GM12874 (cell line): ENCODE data around the gene C1QTNF6.
A peak's percentile ranks its signal among the peaks of the same experiment; 100 is the strongest.

Experiments used
- TF ChIP-seq, protein P1 (sequence below): IDR thresholded peaks from 2 replicates; pipeline ENCODE4 v1.5.1; 2011; ENCODE audit warnings: low read depth, mild to moderate bottlenecking, control low read depth, low read length, moderate library complexity; ENCODE audit not compliant: insufficient read depth

Gene C1QTNF6

DNA sequence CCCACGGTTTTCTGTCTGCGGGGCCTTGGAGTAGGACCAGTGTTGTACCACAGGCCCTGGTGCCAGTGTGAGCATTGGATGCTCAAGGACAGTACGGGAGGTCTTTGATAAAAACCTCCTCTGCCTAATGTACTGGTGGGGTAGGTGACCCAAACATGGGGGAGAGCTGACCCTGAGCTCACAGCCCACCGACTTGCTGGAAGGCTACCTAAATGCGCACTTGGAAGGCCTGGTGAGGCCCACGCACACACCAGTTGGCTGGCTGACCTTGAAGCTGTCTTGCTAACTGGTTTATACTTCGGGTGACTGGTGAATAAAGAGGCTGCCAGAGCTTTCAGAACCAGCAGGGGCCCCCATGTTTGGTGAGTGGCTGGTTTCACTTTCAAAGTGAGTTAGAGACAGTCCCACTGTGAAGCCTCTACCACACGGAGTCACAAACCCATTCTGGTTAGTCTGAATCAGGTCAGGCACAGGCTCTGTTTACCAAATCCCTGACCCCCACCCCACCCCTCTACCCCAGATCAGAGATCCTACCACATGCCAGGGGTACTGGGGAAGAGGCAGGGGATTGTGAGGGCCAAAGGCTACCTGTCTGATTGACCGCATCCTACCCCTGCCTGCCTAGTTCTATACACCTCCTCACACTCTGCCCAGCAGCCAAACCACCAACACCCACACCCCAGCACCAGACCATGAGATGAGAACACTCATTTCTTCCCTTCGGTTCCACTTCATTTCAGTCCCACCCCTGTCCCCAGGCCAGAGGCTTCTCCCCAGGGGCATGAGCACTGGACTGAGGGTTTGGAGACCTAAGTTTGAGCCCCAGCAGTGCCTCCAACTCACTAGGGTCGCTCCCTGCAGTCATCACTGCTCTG, 25.6 kb downstream of the C1QTNF6 start:
- TF ChIP-seq, protein P1, sequence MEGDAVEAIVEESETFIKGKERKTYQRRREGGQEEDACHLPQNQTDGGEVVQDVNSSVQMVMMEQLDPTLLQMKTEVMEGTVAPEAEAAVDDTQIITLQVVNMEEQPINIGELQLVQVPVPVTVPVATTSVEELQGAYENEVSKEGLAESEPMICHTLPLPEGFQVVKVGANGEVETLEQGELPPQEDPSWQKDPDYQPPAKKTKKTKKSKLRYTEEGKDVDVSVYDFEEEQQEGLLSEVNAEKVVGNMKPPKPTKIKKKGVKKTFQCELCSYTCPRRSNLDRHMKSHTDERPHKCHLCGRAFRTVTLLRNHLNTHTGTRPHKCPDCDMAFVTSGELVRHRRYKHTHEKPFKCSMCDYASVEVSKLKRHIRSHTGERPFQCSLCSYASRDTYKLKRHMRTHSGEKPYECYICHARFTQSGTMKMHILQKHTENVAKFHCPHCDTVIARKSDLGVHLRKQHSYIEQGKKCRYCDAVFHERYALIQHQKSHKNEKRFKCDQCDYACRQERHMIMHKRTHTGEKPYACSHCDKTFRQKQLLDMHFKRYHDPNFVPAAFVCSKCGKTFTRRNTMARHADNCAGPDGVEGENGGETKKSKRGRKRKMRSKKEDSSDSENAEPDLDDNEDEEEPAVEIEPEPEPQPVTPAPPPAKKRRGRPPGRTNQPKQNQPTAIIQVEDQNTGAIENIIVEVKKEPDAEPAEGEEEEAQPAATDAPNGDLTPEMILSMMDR = peak; percentile 33; the same call in 1 of the 2 replicates

DNA sequence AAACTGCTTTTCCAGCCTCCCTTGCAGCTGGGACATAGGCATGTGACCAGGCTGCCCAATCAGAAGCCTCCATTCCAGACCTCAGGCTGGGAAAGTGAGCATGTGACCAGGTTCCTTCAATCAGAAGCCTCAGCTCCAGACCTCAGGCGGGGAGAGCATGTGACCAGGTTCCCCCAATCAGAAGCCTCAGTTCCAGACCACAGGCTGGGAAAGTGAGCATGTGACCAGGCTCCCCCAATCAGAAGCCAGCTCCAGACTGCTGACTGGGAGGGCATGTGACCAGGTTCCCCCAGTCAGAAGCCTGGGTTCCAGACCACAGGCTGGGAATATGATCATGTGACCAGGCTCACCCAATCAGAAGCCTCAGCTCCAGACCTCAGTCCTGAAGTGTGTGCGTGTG, 26.6 kb downstream of the C1QTNF6 start:
- TF ChIP-seq, protein P1 = no peak

DNA sequence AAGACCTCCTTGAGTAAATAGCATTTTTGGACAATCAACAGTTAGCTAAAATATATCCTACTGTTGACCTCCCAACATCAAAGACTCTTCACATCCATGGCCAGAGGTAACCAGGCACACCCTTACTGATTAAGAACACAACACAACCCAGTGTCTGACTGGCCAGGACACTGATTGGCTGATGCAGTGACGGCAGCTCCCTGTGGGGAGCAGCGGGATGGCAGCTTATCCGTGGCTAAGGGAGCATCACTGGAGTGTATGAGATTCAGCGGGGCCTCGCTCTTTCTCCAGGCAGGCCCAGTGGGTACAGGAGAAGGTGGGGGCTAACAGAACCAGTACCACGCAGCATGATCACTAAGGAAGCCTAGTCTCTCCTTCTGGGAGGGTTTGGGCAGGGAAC, 28.0 kb downstream of the C1QTNF6 start:
- TF ChIP-seq, protein P1 = no peak

DNA sequence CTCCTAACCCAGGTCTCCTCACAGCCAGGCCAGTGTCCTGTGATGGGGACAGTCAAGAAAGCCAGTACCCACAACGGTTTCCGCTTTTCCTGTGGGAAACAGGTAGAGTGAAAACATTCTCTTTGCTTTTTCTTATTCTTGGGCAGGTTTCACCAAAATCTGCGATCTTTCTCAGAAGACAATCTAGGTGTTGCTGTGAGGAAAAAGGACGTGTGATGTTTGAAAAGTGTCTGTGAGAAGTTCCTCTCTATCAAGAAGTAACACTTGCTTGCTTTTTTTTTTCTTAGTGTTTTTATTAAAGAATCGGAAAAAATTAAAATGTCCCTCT, 29.1 kb downstream of the C1QTNF6 start:
- TF ChIP-seq, protein P1 = no peak

DNA sequence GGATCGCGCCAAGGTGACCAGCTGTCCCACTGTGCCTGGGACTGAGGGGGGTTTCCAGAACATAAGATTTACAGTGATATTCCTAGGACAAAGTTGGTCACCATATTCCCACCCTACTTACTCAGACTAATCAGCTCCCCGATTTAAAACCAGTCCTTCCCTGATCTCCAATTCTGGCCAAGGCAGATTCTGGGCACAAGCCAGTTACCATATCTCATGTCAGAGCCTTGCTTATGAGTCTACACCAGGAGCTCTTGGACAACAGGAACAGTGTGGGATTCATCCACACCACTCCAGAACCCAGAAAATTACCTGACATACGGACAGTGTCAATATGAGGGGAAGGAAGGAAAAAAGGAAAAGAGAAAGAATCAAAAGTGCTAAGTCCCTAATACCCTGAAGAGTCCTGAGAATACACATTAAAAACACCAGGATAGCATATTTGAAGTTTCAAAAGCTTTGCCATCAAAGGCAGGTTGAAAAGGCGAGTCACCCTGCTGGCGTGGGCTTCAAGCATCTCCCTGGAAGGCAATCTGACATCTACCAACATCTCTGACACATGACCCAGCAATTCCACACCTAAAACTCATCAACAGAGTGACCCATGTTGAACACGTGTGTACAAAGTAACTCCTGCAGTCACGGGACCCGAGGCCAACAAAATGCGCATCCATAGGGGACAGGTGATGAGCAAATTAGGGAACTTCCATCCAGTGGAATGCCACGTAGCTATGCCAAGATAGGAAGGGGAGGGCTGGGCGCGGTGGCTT, 30.3 kb downstream of the C1QTNF6 start:
- TF ChIP-seq, protein P1 = no peak

DNA sequence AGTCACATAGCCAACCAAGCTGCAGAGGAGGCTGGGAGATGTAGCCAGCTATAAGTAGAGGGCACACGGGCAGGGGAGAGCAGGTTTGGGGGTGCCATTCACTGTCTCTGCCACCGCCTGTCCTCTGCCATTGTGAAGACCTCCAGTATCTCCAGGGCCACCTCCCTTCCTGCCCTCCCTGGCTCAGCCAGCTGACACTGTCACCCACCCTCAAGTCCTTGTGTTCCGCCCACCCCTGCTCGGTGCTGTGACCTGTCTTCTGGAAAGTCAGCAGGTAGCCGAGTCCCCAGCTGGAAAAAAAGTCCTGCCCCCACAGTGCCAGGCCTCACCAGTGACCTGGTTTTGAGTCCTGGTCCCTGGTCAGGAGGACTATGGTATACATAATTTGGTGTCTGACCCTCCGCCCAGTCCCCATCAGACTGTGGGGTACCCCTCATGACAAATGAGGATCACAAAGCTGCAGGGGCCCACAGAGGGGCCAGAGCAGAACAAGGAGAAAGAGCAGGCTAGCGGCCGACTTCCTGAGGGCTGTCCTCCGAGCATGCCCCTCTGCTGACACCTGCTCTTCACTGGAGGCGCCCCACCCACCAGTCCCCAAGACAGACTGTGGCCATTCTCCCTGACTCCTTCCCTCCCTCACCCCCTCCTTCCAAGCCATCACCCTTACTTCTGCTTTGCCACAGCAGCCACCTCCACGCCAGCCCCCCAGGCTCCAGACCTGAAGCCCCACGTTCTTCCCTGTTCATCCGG, 31.2 kb downstream of the C1QTNF6 start:
- TF ChIP-seq, protein P1 = no peak

DNA sequence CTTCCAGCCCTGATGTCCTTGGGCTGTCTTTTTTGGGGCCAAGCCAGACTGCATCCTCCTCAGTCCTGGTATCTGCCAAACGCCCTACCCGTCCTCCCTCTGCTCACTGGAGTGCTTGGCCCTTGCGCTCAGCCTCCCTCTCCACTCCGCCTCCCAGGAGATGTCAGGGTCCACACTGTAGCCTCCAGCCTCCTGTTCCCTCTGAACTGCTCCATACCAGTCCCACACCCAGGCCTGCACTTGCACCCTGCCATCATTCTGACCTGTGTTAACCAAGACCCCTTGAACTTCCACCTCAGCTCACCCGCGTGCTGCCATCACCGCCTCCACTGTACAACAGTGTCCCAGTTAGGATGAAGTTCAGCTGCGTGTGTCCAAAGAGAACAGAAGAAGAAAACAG, 32.1 kb downstream of the C1QTNF6 start:
- TF ChIP-seq, protein P1 = no peak
